ENCODE results near the gene CTTNBP2NL.

Gene CTTNBP2NL

DNA sequence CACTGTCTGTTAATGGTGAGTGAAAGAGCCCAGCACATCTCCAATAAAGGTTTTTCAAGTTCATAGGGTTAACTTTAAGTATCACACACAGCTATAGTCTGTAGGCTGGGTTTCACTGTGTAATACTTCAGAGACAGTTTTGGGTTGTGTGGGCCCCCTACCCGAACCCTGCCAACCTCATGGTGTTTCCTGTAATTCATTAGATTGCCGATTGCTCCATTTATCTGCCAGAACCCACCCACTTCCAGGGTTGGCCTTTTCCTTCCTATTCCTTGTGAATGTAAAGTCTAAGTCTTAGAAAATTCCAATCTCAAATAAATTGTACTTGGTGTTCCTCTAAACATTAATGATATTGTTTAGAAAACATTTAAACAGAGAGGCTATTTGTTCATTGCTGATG, 43.6 kb downstream of the CTTNBP2NL start:
- no peaks in the 10 kb centered on the region for H3K9me3 ChIP-seq (ENCODE audit: control insufficient read depth, insufficient read depth, low read depth, low read length)
- no peak overlapping the region for H3K27ac ChIP-seq (ENCODE audit: extremely low read depth, low read depth, low read length)
- H3K4me1 ChIP-seq (ENCODE audit: control insufficient read depth, insufficient read depth, low read length): no peaks in the 10 kb centered on the region
- ChIA-PET CTCF (interaction anchor here (1.0 kb wide), 1 partner anchor 10 kb away, joined by 3 read pairs; no protein-coding TSS in a partner anchor), POLR2A (no interaction called here)
- H3K4me3 ChIP-seq (ENCODE audit: low read depth, low read length): no peak overlapping the region
- peaks cover 3 to 5% of the 10 kb centered on the region in 2 experiments; a peak in 2 of 3 replicates for H3K36me3 ChIP-seq (ENCODE audit: control insufficient read depth in 2 of 2, insufficient read depth in 1 of 2, low read length in 2 of 2)
- TF ChIP-seq ZBTB49 (tag by site-specific recombination; IDR thresholded peaks at IDR 0.05; ENCODE audit: low read depth): no peak

DNA sequence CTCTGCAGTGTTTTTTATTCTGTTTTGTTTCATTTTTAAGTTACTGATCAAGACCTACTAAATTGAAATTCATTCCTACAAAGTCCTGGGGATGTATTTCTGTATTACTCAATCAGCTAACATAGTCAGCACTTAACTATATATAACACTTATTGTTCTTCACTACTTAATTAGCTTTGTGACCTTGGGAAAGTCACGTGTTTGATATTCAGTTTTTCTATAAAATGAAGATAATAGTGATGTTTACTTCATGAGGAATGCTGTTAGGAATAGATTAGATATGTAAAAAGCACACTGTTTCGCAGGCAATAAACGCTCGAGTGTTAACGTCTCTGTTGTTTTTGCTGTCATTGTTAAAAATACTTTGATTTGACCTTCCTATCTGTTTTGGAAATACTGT, 44.6 kb downstream of the CTTNBP2NL start:
- POLR2A ChIA-PET: no interaction called here

More for the DNA sequence above, 44.6 kb downstream of the CTTNBP2NL start:
- Histone ChIP-seq H3K4me1 (ENCODE audit: control insufficient read depth, insufficient read depth, low read length) (no peaks in the 10 kb centered on the region), H3K4me3 (ENCODE audit: low read depth, low read length) (no peak overlapping the region), H3K36me3 (ENCODE audit: control insufficient read depth in 2 of 2, insufficient read depth in 1 of 2, low read length in 2 of 2) (peaks cover 0 to 5% of the 10 kb centered on the region in 2 experiments; a peak in 1 of 3 replicates), H3K27ac (ENCODE audit: extremely low read depth, low read depth, low read length) (no peak overlapping the region), H3K9me3 (ENCODE audit: control insufficient read depth, insufficient read depth, low read depth, low read length) (no peaks in the 10 kb centered on the region)
- CTCF ChIA-PET: no interaction called here
- TF ChIP-seq ZNF596 (tag by site-specific recombination; IDR thresholded peaks at IDR 0.05) (no peak), ZBTB17 (tag by site-specific recombination; IDR thresholded peaks at IDR 0.05) (no peak), ZNF558 (tag by site-specific recombination; IDR thresholded peaks at IDR 0.05) (no peak), AEBP2 (tag by site-specific recombination; IDR thresholded peaks at IDR 0.05; ENCODE audit: borderline replicate concordance) (no peak), KLF7 (tag by site-specific recombination; IDR thresholded peaks at IDR 0.05; ENCODE audit: borderline replicate concordance) (no peak), ZNF560 (tag by site-specific recombination; IDR thresholded peaks at IDR 0.05; ENCODE audit: borderline replicate concordance) (no peak), ZBTB7A (tag by site-specific recombination; IDR thresholded peaks at IDR 0.05; ENCODE audit: low read depth) (no peak), ZBTB1 (tag by site-specific recombination; IDR thresholded peaks at IDR 0.05) (no peak), ZNF302 (tag by site-specific recombination; IDR thresholded peaks at IDR 0.05; ENCODE audit: low read depth) (no peak), ZNF274 (IDR thresholded peaks at IDR 0.05; ENCODE audit: low read length) (no peak), ZNF274 (tag by site-specific recombination; IDR thresholded peaks at IDR 0.05; ENCODE audit: borderline replicate concordance) (no peak), ZXDB (tag by site-specific recombination; IDR thresholded peaks at IDR 0.05) (no peak), ZNF488 (tag by site-specific recombination; IDR thresholded peaks at IDR 0.05) (no peak), ZNF621 (tag by site-specific recombination; IDR thresholded peaks at IDR 0.05) (no peak), ZNF10 (tag by site-specific recombination; IDR thresholded peaks at IDR 0.05) (no peak), ZNF677 (tag by site-specific recombination; IDR thresholded peaks at IDR 0.05) (no peak)
- TF ChIP-seq, protein P1, sequence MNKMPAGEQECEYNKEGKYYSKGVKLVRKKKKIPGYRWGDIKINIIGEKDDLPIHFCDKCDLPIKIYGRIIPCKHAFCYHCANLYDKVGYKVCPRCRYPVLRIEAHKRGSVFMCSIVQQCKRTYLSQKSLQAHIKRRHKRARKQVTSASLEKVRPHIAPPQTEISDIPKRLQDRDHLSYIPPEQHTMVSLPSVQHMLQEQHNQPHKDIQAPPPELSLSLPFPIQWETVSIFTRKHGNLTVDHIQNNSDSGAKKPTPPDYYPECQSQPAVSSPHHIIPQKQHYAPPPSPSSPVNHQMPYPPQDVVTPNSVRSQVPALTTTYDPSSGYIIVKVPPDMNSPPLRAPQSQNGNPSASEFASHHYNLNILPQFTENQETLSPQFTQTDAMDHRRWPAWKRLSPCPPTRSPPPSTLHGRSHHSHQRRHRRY (tag by site-specific recombination; IDR thresholded peaks at IDR 0.05): no peak
- TF ChIP-seq, protein P2, sequence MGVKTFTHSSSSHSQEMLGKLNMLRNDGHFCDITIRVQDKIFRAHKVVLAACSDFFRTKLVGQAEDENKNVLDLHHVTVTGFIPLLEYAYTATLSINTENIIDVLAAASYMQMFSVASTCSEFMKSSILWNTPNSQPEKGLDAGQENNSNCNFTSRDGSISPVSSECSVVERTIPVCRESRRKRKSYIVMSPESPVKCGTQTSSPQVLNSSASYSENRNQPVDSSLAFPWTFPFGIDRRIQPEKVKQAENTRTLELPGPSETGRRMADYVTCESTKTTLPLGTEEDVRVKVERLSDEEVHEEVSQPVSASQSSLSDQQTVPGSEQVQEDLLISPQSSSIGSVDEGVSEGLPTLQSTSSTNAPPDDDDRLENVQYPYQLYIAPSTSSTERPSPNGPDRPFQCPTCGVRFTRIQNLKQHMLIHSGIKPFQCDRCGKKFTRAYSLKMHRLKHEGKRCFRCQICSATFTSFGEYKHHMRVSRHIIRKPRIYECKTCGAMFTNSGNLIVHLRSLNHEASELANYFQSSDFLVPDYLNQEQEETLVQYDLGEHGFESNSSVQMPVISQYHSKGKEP (tag by site-specific recombination; IDR thresholded peaks at IDR 0.05): no peak

Data from HEK293 (cell line).